Central memory CD4-positive, alpha-beta T cell (primary cell): ENCODE results near the gene TBC1D22A.
"Not testable (repeated sequence)": the region's sequence is repeated elsewhere in the genome, so short reads cannot be mapped to it uniquely, and the experiment has no call there.

ENCODE experiments used
- DNase-seq: peaks from one replicate; pipeline ENCODE4 v3.0.0; 2022

Gene TBC1D22A

DNA sequence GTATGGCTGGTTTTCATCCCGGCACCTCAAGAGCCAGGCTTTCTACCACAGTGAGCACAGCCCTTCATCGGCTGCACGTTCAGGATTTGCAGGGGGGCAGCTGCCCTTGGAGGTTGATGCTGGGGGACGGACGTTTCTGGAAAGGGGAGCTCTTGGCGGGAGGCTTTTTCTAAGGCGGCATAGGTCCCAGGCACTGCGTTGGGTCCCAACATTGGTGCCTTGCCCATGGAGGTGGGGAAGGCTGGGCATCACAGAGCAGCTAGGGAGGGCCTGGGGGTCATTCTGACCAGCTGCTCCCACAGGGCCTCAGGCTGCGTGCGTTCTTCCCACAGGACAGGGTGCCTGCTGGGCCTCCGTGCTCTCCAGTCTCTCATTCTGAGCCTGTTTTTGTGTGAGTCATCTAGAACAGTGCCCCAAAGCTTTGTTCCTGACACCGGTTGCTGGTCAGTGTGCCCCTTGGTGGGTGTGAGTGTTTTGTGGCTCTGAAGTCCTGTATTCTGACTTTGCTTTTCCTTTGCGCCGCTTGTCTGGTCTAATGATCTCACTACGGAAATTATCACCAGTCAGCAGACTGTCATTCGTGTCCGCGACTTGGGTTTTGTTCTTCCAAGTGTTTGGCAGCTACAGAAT is 275.9 kb downstream of the TBC1D22A start:
- DNase-seq: no peak

DNA sequence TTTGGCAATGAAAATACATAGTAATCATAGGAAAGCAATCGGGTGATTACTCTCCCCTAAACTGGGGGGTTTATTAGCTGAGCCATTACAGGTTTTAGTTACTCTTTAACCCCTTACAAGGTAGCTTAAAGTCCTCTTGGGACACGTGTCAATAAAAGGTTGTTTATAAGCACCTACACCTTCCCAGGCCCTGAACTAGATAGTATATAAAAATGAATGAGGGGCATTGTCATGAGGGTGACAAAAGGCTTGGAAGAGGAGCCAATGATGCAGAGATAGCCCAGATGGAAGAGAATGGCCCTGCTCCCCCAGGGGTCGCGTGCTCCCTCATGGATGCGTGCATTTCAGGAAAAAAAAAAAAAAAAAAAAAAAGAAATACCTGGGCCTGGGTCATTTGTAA is 276.9 kb downstream of the TBC1D22A start:
- DNase-seq: no peak

DNA sequence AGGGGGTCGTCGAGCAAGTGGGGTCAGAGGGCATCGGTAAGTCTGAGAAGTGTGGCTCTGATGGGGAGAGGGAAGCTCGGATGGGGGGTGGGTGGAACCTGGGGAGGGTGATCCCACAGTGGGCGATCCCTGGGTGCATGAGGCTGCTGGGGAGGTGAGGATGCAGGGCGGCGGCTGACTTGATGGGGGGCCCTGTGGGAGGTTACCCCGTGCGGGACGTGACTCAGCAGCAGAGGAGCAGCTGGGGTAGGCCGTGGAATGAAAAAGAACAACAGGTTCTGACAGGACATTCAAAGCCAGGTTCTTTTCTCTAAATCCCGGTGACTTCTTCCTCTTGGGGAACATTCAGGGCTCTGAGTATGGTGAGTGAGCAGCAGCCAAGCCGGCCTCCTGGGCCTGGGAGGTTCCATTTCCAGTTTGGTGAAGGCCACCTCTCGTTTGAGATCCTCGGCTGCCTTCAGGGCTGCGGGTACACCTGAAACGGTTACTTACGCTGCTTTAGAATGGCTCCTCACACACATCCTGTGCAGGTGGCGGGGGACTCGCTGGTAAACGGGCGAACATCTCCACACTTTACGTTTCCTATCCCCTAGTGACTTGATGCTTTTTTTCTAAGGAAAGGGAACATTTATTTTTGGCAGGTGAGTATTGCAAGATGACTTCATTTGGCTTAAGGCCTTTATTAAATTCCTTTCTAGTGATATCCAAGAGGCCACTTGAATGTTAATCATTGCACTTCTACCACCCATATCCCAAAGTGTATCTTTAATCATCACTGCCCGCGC is 278.2 kb downstream of the TBC1D22A start:
- DNase-seq: no peak

DNA sequence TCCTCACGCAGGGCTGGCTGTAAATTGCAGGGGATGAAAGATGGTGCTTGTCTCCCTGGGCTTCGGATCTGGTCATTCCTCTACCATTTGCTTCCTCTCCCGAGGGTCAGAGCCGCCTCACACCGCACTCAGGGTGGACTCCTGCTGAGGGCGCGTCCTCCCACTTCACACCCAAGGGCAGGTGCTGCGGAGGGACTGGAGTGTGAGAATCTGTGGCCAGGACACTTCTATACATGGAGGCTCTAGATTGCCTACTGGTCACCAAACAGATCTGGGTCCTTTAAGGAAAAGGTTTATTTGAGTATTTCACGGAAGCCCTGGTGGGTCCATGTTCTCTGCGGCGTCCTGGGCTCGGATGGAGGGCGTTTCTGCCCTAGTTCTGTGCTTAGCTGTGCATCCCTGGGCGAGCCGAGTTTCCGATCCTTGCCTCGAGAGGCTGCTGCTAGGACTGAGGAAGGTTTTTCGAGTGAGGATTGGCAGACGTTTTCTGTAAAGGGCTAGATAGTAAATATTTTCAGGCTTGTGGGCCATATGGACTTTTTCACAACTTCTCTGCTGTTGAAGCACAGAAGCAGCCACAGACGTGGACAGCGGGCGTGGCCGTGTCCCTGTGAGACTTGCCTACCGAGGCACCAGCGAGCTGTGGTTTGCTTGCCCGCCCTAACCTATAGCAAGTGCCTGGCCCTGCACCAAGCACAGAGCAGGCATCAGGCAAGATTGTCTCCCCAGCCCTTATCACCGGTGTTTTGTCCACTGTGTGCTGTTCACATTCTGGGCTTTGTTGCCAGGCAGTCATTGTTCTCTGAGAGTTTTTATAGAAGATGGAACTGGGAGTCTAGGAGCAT is 279.0 kb downstream of the TBC1D22A start:
- DNase-seq: no peak

DNA sequence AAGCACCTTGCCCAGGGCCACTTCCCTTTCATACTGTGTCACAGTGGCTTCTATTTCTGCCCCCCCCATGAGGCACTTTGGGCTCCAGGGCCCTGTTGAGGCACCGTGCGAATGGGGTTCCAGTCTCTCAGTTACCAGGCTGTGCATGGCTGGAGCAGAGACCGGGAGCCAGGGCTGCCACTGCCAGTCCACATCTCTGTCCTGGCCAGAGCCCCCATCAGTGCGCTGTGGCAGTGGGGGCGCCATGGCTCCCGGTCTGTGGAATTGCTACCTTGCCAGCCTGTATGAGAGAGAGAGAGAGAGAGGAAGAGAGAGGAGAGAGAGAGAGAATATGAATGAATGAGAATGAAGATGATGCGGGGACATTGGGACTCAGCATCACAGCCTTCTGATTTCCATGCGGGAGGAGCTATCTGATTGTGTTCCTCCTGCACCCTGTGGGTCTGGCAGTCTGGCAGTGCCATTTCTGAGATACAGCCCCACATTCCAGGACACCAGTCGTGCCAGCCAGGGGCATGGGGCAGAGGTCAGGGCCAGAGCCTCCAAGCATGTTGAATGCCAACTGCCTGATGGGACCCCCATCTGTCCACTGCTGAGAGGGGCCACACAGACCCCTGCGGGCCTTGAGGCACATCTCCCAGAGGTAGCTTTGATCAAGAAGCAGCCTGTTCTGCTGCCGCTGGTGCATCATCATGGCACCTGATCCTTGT is 279.8 kb downstream of the TBC1D22A start:
- no peak for DNase-seq

DNA sequence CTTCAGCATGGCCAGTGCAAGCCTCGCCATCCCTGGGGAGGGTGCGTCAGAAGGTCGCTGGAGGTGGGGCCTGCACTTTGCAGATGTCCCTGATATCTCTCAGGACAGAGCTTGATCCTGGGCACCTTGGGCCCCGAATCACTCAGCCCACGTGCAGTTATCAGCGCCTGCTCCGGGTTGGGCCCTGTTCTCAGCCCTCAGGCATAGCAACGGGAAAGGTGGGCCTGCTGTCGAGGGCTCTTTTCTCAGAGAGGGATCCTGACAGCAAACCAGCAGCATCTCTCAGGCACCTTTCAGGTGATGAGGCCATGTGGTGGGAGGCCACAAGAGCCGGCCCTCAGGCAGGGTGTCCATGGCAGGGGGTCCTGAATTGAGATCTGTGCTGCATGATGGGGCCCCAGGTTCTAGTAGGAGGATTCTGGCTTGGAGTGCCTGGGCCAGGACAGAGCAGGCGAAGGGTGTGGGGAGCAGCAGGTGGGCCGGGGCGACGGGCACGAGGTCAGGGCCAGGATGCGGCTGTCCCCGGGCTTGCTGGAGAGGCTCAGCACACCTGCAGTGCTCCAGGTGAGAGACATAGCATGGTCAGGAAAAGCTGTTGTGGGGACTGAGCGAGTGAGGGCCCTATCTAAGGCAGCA is 280.5 kb downstream of the TBC1D22A start:
- DNase-seq: no peak

DNA sequence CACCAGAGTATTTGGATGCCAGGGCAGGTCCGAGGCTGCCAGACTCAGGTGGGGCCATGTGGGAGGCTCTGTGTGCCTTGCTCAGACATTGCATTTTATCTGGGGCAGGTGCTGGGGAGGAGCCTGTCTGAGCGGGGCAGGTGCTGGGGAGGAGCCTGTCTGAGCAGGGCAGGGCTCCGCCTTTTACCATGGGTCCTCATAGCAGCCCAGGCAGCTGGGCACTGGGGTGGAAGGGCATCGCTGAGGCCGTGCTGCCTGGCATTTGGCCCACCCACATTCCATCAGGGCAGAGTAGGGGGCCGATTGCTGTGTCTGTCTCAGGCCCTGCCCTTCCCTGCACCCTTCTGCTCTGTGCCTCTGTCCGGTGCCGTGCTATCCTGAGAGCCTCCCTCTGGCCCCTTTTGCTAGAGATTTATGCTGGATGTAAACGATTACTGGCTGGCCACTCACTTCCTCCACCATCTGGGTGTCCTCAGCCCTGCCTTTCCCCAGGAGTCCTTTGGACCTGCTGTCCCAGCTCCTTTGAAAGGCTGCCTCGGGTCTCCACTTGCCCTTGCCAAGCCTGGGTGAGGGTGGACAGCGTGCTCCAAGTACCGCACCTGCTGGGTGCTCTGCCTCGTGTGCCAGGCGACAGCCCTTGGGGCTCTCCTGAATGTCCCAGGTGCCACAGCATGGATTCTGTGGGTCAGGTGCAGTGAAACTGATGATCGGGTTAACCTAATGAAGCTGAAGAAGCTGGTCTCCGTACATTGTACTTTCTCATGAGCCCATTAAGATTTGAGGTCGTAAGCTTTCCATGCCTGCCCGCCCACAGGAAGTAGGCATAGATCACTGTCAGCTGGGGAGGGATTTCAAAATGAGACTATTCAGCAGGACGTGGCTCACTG is 281.6 kb downstream of the TBC1D22A start:
- no peak for DNase-seq

DNA sequence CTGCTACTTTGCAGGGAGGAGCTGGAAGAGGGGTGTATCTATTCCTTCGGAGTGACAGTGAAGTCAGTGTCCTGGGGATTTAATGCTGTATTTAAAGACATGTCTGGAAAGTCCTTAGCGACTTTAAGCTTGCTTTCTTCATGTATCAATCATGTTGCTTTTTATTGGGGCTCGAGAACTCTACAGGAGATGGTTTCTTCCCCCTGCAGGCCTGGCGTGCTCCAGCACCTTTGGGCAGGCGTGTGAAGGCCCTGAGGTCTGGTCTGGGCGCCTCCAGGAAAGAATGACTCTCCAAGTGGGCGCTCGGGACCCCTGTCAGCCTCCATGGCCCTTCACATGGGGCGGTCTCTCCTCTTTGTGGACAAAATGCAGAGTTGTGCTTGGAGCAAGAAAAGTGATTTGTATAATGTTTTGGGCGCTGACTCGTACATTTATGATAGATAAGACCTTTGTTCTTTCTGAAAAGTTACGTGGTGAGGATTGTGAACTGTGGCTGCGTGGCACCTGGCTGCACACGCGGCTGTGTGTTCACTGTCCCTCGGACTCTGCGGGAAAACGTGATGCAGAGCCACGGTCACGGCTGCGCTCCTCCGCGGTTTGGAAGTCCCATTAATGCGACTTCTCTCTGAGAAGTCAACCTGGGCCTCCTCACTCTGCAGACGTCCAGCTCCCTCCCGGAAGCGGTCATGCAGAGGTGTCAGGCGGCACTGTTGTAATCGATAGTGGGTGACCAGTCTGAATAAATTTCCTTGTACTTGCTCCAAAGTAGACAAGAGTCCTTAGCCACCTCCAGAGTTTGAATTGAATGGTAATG is 282.5 kb downstream of the TBC1D22A start:
- no peak for DNase-seq

DNA sequence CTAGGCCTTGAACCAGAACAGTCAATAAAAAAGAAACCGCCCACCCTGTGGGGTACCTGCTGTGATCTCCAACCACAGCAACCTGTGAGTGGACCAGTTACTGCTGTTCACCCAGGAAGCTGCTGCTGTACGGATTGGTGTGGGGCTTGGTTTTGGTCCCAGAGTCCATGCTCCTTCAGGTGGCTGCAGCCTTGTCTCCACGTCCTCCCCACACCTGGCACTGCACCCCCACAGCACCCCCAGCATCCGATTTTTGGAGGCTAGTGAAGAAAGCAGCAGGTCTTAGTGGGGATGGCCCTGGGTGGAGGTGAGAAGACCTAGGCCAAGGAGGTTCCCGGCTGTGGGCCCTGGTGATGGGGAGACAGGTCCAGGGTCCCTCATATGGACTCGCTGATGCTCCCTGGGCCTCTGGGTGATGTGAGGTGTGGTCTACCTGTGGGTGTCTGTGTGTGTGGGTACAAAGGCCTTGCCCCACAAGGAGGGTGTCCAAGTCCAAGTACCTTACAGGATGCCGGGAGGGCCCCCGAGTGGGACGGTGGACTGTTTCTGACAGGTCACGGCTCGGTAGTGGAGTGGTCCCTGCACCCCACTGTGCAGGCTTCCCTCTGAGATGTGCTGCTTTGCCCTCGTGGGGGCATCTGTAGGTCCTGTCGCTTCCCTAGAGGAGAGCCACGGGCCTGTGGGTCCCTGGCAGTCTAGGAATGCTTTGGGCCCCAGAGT is 283.4 kb downstream of the TBC1D22A start:
- DNase-seq: no peak

DNA sequence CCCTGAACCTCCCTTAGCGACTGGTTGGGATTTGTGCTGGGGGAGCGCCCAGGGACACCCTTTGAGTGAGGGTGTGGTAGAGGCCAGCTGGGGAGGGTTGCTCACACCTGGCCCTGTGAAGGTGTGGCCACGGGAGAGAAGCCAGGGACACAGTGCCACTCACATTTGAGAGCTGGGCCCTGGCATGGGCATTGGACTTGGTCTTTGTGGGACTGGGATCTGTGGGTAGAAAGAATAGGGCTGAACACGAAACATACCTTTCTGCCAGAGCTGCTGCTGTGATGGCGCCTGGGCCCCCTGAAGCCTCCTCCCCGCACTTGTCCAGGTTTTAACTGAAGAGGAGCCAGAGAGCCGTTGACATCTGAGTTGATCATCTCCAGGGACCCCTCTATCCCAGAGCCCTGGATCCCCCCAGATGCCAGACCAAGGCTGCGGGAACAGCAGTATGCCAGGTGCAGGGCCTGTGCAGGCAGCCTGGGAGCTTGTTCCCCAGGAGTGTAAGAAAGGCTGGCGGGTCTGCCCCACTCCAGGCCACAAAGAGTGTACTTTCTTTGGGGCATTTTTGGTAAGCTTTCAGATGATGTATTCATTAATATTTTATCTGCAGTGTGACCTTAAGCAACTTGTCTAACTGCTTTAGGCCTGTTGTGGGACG is 284.1 kb downstream of the TBC1D22A start:
- no peak for DNase-seq

DNA sequence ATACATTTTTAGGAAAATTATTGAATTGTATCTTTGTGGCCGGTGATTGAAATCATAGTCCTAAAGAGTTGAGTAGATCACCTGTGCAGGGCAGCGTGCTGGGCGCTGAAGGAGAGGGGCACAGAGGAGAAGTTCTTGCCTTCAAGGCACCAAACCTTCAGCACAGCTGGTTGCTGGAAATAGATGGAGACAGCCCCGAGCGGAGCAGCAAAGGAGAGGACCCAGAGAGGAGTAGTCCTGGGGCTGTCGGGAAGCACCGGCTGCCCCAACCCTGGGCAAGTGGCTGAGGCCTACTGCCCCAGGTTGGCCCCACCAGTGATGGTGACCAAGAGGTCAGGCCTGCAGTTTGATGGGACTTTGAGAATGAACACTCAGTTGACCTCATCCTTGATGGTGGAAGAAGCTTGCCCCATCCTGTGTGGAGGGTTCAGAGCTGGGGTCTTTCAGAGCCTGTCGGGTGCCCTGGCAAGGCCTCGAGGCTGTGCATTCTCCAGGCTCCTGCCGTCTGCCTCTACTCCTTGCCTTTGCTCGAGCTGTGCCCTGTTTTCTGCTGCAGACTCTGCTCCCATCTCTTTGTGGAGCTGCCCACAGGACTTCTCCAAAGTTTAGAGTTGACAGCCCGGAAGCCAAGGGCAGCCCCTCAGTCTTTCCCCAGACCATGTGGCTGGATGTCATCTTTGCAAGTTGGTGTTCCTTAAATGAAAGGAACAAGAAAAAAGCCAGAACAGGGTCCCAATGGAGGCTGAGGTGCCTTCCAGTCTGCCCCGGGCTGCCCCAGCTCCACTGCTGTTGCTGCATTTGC is 285.1 kb downstream of the TBC1D22A start:
- no peak for DNase-seq

DNA sequence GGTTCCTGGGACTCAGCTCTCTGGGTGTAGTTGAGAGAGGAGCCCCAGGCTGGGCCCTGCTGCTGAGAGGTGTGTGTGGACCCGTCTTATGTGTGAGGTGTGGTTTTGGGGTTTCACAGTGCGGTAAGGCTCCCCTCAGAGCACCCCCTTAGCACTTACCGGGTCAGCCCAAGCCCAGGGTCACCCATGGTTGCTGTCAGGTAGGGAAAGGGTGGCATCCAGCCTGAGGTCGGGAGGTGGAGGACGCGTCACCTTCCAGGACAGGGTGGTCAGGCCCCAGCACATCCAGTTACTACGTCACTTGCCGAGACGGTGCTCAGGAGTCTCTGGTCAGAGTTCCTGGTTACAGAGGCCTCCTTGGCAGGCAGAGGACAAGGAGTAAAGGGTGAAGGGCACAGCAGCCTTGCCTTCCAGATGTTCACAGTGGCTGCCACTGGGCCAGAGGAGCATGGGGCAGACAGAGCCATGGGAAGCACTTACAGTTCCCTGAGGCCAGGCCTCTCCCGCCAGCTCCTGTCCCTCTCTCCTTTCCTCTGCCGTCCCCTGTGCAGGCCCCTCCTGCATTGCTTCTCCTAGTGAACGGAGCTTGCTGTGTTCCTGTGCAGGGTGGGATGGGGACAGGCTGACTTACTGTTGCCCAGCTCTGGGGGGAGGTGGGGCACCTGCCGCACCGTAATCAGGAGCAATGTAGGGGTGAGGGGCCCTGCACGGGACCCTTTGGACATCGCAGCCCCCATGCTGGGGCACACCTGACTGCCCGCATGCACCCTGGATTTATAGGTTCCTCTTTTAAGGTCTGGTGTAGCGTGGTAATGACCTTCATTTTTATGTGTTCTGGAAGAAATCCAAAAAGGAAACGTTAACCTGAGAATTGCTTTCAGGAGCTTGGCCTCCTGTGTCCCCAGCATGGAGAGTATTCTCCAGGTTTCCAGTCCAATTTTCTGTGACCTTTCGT is 285.9 kb downstream of the TBC1D22A start:
- DNase-seq: no peak

DNA sequence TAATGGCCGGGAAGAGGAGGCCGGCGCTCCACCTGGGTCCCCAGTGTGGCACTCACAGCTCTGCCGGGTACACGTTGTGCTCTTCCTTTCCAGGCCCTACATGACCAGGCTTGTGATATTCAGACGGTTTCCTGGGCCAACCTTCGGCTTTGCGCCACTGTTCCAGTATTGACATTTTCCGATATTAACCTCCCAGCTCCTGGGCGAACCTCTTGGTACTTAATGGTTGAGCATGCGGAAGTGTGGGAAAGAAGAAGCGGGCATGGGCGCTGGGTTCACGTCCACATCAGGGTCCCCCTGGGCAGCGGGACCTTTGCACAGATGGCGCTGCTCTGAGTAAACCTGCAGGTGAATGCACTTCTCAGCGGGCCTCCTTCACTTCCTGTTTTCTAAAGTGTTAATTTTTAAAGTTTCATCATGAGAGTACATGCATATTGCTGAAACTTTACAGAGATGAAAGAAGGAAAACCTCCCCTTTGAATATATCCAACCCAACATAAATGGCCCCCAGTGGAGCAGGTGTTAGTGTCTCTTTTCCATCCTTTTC is 286.7 kb downstream of the TBC1D22A start:
- no peak for DNase-seq

DNA sequence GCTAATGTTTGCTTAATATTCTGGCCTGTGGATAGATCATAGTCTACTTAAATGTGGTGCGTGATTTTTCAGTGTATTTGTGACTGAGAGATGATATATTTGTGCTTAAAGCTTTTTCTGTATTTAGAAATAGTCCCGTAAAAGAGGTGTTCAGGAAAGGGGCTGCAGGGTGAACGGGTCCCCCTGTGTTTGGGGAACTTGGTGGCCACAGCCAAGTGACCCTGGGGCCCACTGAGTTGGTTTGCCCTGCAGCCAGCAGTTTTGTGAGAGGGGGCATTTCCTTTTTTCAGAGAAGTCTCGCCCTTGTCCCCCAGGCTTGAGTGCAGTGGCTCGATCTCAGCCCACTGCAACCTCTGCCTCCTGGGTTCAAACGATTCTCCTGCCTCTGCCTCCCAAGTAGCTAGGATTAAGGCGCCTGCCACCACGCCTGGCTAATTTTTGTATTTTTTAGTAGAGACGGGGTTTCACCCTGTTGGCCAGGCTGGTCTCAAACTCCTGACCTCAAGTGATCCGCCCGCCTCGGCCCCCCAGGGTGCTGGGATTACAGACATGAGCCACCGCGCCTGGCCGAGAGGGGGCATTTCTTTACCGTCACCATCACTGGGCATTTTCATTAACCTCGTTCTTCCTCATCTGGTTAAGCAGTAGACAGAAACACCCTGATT is 287.4 kb downstream of the TBC1D22A start:
- not testable (repeated sequence) for DNase-seq

DNA sequence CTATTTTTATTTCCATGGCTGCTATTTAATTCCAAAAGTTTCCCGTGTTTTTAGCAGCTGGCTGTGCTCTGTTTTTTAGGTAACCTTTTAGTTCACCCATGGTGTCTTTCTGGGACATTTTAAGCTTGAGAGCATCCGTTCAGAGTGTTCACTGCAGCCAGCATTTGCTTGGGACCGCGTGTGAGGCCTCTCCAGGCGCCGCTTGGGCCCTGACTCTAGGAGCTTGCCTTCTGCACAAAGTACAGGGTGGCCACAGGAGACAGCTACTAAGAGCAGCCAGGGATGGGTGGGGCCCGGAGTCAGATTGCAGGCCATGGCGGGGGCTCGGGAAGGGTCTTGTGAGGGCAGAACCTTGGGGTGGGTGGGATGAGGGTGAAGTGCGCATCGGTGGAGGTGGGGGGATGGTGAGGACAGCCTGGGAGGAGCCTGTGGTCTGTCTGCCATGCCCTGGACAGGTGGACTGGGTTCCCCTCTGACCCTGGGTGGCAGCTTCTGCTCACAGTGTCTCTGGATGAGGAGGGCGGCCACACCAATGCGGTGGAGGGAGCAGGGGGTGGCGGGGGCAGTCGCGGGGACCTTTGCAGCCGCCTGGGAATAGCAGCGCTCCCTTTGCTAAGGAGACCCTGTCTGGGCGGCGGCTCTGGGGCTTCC is 288.1 kb downstream of the TBC1D22A start:
- no peak for DNase-seq
